ENCODE results near the gene TMCC2. TPM values are rescaled to one million over a fixed set of nuclear protein-coding genes. Genes with fewer than 3 reads are reported as not detected.
A peak's percentile ranks its signal among the peaks of the same experiment; 100 is the strongest.
"Not testable (repeated sequence)": the region's sequence is repeated elsewhere in the genome, so short reads cannot be mapped to it uniquely, and the experiment has no call there.

TMCC2 gene
- total RNA-seq (ENCODE audit: insufficient read depth, low replicate concordance) = 7.9 TPM

DNA sequence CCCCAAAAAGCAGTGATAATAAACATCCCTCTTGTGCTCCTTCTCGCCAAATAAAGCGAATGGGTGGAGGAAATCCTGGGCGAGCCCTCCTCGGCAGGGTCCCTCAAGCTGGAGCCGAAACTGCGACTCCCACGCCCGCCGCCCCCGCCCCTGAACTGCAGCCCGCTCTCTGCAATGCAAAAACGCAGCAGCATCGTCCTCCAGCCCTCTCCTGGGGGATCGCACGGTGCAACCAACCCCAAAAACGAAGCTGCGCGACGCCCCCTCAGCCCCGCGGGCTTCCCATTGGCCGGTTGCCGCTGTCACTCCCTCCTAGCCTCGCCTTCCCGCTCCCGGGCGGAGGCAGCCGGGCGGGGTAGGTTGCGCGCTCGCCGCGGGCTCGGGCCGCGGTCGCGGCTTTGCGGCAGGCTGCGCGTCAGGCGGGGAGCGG lies at the start of gene TMCC2:
Gene TMCC2 (plus strand): TSS at position 363 of the 430 bp plus-strand sequence. CDS start 619 bp downstream, outside the sequence.
- DNase-seq (ENCODE audit: low spot score) = peak; percentile 94

DNA sequence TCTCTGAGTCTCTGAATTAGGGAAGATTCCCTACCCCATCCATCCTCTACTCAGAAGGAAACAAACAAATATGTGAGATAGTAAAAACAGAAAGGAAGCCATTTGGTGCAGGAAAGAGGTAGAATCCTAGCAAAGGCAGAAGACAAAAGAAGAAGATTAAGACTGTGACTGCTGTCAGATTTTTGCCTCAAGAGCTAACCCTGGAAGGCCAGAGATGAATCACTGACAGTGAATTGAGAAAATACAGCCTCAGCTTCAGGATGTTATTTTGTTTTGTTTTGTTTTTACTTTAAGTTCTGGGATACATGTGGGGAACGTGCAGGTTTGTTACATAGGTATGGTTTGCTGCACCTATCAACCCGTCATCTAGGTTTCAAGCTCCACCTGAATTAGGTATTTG lies 47.9 kb upstream of the TMCC2 start:
- no peak for DNase-seq (ENCODE audit: low spot score)

GRCh38 chr1:205180331-205180730 lies 47.4 kb upstream of the TMCC2 start:
- not testable (repeated sequence) for DNase-seq (ENCODE audit: low spot score)

- DNase-seq (ENCODE audit: low spot score) = no peak
Measured at GRCh38 chr1:205182930-205183329, 44.8 kb upstream of the TMCC2 start.

GRCh38 chr1:205183676-205184335 lies 43.9 kb upstream of the TMCC2 start:
- DNase-seq (ENCODE audit: low spot score) = peak; percentile 83

GRCh38 chr1:205186191-205186590 lies 41.6 kb upstream of the TMCC2 start:
- DNase-seq (ENCODE audit: low spot score) = no peak

DNA sequence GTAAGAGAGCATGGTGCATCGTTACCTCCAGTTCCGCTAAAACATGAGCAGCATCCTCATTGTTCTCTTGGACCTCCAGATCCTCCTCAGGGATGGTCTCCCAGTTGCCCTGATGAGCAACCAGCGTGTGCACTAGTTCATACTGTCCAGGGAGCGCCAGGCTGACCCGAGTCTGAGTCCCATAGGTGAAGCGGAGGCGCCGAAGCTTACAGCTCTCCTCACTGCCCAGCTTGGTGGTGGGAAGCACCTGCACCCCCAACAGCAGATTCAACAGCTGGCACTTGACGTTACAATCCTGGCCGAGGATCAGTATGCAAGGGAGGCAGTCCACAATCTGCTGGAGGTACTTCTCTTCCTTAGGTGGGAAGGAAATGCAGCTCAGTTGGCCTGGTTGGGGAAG lies 40.3 kb upstream of the TMCC2 start:
- DNase-seq (ENCODE audit: low spot score) = no peak

DNA sequence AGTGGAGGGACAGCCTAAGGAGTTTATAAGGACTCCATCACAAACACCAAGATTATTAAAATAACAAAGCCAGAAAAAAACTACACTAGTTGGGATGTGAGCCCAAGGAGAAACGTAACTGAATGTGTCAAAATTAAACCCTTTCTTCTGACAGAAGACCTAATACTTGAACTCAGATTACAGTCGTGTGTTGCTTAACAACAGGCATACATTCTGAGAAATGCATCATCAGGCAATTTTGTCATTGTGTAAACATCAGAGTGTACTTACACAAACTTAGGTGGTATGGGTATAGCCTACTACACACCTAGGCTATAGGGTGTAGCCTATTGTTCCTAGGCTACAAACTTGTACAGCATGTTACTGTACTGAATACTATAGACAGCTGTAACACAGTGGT lies 39.6 kb upstream of the TMCC2 start:
- DNase-seq (ENCODE audit: low spot score) = no peak

- DNase-seq (ENCODE audit: low spot score) = no peak
Measured at GRCh38 chr1:205188596-205188995, 39.1 kb upstream of the TMCC2 start.

DNA sequence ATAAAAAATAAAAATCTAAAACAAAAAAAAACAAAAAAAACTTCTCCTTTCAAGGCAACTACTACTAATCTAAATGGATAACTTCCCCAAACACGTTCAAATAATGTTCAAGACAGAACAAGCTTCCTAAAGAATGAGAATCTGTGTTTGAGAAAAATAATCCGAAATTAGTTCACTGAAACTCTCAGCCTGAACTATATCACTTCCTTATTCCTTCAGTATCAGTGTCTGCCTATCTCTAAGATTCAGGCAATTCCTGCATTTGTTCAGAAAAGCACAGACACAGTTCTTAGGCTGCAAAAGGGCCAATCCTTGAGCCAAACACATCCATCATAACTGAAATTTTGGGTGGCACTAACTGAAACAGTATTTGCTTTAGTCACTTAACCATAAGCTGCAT lies 38.6 kb upstream of the TMCC2 start:
- no peak for DNase-seq (ENCODE audit: low spot score)

- DNase-seq (ENCODE audit: low spot score) = peak; percentile 43
Measured at GRCh38 chr1:205190845-205191577, 36.7 kb upstream of the TMCC2 start.

DNA sequence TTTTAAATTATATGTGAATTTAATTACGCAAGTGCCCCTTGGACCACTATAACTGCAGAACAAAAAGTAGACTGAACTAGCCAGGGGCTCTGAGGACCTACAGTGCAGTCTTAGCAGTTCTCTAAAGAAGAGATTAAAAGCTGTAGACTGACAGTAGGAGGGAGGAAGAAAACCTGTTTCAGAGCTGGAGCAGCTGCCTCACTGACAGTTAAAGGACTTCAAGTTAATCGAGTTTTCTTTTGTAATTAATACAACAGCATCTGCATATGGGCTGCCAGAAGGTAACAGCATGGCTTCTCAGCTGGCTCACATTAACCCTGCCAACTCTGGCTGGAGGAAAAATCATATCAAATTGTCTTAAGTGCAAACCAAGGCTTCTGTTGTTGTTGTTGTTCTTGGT lies 36.1 kb upstream of the TMCC2 start:
- no peak for DNase-seq (ENCODE audit: low spot score)

- no peak for DNase-seq (ENCODE audit: low spot score)
Measured at GRCh38 chr1:205192287-205192686, 35.5 kb upstream of the TMCC2 start.

DNA sequence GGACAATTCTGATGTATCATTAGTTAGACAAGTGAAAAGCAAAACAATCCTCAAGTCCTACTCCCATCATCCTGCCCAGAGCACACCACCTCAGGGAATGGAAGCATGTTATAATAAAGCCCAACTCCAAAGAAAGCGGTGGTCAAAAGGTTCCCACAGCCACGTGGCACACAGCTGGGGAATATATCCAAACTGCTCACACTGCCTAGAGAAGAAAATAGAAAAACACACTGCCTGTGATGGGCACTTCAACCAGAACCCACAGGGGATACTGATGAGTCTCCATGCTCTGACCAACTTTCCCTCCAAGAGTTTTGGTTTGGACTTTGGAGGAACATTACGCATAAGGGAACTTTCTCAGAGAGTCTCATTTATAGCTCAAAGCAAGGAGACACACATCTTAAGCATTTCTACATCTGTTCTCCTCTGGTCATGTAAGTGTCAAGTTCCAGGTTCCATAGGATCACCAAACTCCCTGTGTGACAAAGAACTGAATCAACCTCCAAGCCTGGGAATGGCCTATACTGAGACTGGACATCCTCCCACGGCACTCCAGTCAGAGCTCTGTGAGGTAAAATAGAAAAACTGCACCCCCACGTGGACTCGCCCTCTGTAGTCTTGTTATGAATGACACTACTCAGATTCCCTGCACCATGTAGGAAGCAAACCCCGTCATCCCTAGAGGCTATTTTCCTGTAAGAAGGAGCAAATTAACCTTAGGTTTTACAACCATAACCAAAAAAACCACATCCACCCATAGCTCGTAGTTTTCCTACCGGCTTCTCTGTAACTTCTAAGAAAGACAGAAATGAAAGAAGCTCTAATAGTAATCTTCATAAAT lies 28.4 kb upstream of the TMCC2 start:
- no peak for DNase-seq (ENCODE audit: low spot score)

DNA sequence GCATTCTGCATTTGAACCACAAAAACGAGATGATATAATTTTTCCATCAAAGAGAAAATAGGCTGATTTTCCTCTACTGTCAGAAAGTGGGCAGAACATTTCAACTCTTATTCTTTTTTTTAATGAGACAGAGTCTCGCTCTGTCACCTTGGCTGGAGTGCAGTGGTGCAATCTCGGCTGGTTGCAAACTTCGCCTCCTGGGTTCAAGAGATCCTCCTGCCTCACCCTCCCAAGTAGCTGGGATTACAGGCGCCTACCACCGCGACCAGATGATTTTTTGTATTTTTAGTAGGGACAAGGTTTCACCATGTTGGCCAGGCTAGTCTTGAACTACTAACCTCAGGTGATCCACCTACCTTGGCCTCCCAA lies 27.8 kb upstream of the TMCC2 start:
- DNase-seq (ENCODE audit: low spot score) = no peak

GRCh38 chr1:205204552-205204951 lies 23.2 kb upstream of the TMCC2 start:
- no peak for DNase-seq (ENCODE audit: low spot score)

- DNase-seq (ENCODE audit: low spot score) = peak; percentile 37
Measured at GRCh38 chr1:205205055-205205454, 22.7 kb upstream of the TMCC2 start.

DNA sequence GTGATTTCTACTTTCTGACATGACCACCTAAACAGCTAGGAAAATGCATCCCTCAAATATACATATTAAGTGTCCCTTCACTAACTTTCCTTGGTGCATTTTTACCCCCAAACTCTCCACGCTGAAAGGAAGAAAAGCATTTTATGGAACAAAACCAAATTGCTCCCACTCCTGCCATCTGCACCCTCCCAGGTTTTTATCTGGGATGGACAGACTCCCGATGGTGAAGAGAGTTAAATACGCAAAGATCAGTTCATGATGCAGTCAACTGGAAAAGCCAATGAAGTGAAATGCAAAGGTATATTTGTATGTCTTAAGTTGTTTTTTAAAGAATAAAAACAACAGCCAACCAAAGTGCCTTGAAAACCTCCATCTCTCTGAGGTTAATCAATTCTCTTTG lies 18.9 kb upstream of the TMCC2 start:
- no peak for DNase-seq (ENCODE audit: low spot score)

DNA sequence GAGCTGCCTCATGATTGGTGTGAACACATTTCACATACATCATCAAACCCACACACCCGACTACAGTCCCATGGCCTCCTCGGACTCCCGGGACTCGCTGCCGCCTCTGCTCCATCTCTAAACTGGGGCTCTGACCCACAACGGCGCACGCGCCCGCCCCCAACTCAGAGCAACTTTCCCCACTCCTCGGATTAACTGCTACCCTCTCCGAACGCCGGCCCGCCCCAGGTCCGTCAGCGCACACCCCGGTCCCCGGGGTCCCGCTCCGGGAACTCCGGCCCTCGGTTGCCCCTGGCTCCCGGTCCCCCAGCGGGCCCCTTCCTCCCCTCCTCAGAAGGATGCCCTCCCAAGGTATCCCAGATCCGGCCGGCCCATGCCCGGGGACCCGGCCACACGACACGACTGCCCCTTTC lies 17.0 kb upstream of the TMCC2 start:
- DNase-seq (ENCODE audit: low spot score) = no peak

DNA sequence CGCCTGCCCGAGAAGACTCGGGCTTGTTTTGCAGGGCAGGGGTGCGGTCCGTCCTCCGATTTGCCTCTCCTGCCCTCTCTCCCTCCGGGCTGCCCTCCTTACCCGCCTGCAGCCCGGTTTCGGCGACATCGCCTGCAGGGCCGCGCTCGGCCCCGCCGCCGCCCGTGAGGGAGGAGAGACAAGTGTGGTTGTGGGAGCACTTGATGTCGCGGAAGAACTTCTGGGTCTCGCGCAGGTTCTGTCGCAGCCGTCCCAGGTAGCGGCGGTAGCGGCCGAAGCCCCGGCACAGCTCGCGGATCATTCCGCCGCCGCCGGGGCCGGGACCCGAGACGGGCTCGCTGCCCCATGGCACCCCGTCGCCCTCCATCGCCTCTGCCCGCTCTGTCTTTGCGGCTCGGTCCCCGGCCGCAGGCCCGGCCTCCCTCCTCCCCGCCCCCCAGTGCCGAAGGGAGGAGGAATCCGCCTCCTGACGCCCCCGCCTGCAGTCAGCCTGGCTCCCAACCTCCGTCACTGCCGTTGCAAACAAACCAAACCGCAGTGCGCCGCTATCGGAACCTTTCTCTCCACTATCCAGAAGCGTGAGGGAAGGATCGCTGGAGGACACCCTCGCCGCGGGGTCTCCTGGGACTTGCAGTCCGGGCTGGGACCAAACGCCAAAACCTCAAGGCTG lies 16.4 kb upstream of the TMCC2 start, which contains the start of gene DSTYK:
Gene DSTYK (minus strand): TSS at position 534 of the 670 bp plus-strand sequence. CDS start 167 bp downstream, at position 367.
- peak; percentile 99 for DNase-seq (ENCODE audit: low spot score)

GRCh38 chr1:205211839-205212536 lies 15.8 kb upstream of the TMCC2 start:
- DNase-seq (ENCODE audit: low spot score) = no peak

Measured in umbilical cord (tissue), 2 donors.